ENCODE data around the gene TMEM63B. TPM values are rescaled to one million over a fixed set of nuclear protein-coding genes. Genes with fewer than 3 reads are reported as not detected.

TMEM63B gene
- total RNA-seq, 1 experiment from 2014 or later = 22.6 TPM

DNA sequence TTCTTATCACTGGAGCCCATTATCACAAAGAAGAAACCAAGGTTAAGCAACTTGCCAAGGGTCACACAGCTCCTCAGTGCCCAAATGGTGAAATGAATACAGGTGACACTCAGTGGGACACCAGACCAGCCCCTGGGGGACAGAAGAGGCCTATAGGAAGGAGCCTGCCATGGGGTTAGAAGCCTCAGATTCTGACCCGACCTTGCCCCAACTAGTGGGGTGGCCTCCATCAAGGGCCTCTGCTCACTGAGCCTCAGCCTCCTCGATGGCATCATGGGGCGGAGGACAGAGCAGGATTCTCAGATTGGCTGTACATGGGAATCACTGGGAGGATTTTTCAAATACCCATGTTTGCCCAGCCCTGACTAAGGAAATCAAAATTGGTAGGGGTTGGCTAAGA is 47.7 kb upstream of the TMEM63B start:
- no TSS peak for BruUV-seq (replicated peaks)
- TF ChIP-seq, protein P1, sequence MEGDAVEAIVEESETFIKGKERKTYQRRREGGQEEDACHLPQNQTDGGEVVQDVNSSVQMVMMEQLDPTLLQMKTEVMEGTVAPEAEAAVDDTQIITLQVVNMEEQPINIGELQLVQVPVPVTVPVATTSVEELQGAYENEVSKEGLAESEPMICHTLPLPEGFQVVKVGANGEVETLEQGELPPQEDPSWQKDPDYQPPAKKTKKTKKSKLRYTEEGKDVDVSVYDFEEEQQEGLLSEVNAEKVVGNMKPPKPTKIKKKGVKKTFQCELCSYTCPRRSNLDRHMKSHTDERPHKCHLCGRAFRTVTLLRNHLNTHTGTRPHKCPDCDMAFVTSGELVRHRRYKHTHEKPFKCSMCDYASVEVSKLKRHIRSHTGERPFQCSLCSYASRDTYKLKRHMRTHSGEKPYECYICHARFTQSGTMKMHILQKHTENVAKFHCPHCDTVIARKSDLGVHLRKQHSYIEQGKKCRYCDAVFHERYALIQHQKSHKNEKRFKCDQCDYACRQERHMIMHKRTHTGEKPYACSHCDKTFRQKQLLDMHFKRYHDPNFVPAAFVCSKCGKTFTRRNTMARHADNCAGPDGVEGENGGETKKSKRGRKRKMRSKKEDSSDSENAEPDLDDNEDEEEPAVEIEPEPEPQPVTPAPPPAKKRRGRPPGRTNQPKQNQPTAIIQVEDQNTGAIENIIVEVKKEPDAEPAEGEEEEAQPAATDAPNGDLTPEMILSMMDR (IDR thresholded peaks at IDR 0.05; ENCODE audit: unreplicated experiment) = no peak
- Mint-ChIP-seq H3K27ac (ENCODE audit: low read depth, unreplicated experiment) (no peak overlapping the region), H3K4me1 (ENCODE audit: insufficient read depth, unreplicated experiment) (peaks cover 2% of the 10 kb centered on the region), H3K9me3 (ENCODE audit: unreplicated experiment) (no peaks in the 10 kb centered on the region), H3K27me3 (ENCODE audit: insufficient read depth, unreplicated experiment) (no peaks in the 10 kb centered on the region), H3K4me3 (ENCODE audit: unreplicated experiment) (no peak overlapping the region), H3K36me3 (ENCODE audit: insufficient read depth, unreplicated experiment) (no peaks in the 10 kb centered on the region)
- ChIA-PET CTCF (interaction anchor here (0.5 to 12.0 kb wide), 19 partner anchors 9 to 561 kb away, joined by 3 to 237 read pairs (median 5); partner anchors contain the start of gene VEGFA), POLR2A (interaction anchor here (0.9 to 2.0 kb wide), 6 partner anchors 19 to 412 kb away, joined by 3 to 23 read pairs (median 4); partner anchors contain the start of gene VEGFA)
- no peak for DNase-seq (ENCODE audit: unreplicated experiment)
- intact Hi-C loops (cut with micrococcal nuclease) = loop anchor here (1.0 to 2.0 kb wide), 5 partner anchors 153 to 412 kb away; no protein-coding TSS in a partner anchor

DNA sequence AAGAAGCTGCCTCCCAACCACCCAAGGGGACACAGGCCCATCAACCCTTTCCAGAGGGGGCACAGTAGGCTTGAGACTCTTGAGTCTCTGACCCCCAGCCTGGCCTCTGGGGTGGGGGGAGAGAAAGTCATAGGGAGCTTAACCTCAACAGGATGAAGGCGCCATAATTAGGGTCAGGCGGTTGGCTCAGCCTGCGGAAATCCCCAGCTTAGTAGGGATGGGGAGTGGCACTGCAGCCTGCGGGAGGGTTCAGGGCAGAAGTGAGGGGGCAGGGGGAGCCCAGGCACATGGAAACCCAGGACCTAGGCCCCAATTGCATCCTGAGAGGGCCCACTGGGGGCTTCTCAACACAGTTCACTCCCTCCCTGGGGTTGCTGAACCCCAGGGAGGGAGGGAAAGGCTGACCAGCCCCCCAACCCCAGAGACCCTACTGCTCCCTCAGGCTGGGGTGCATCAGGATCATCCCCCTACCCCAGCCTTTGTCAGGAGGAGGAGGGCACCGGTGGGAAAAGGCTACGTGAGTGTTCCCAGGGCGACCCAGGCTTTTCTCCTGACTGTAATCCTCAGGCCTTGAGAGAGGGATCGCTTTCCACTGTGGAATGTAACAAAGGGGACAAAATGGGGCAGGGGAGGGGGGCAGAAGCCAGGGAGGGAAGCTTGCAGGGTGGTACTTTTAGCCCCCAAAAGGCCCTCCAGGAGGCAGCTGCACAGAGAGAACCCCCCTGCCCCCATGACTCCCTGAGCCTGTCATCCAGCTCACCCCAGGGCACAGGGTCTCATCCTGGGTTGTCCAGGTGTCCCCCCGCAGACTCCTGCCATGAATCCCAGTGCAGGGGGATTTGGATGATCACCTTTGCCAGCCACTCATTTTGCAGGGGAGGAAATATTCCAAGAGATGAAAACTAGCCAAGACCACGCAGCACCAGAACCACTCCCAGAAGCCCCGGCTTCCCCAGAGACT is 46.5 kb upstream of the TMEM63B start:
- H3K9me3 Mint-ChIP-seq (ENCODE audit: unreplicated experiment) = no peaks in the 10 kb centered on the region
- POLR2A ChIA-PET = no interaction called here
- no peak for DNase-seq (ENCODE audit: unreplicated experiment)
- no peak overlapping the region for H3K27ac Mint-ChIP-seq (ENCODE audit: low read depth, unreplicated experiment)
- H3K36me3 Mint-ChIP-seq (ENCODE audit: insufficient read depth, unreplicated experiment) = no peaks in the 10 kb centered on the region
- intact Hi-C loops (cut with micrococcal nuclease) = no loop called here
- H3K27me3 Mint-ChIP-seq (ENCODE audit: insufficient read depth, unreplicated experiment) = no peaks in the 10 kb centered on the region
- CTCF ChIA-PET = interaction anchor here (0.6 to 12.0 kb wide), 16 partner anchors 14 to 1602 kb away, joined by 3 to 237 read pairs (median 4); partner anchors contain the start of genes RRP36 and VEGFA
- no peak overlapping the region for H3K4me3 Mint-ChIP-seq (ENCODE audit: unreplicated experiment)
- no TSS peak for BruUV-seq (replicated peaks)
- TF ChIP-seq, protein P1 (IDR thresholded peaks at IDR 0.05; ENCODE audit: unreplicated experiment) = no peak
- no peaks in the 10 kb centered on the region for H3K4me1 Mint-ChIP-seq (ENCODE audit: insufficient read depth, unreplicated experiment)

DNA sequence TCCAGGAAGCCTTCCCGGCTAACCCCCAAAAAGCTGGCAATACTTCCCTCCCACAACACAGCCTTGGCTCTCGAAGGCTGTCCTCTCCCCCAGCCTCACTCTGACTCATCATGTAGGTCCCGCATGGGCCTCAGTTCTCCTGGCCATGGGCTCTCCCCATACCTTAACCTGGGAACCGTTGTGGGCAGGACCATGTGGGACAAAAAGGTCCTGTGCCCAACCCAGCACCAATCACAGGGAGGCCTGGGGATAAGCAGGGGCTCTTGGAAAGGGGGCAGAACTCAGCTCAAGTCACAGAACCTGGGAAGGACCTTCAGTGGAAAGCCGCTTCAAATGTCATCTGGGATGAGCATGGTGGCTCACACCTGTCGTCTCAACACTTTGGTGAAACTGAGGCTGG is 45.6 kb upstream of the TMEM63B start:
- Mint-ChIP-seq H3K36me3 (ENCODE audit: insufficient read depth, unreplicated experiment) (no peaks in the 10 kb centered on the region), H3K27me3 (ENCODE audit: insufficient read depth, unreplicated experiment) (no peaks in the 10 kb centered on the region), H3K9me3 (ENCODE audit: unreplicated experiment) (no peaks in the 10 kb centered on the region), H3K4me1 (ENCODE audit: insufficient read depth, unreplicated experiment) (no peaks in the 10 kb centered on the region), H3K4me3 (ENCODE audit: unreplicated experiment) (no peak overlapping the region), H3K27ac (ENCODE audit: low read depth, unreplicated experiment) (no peak overlapping the region)
- intact Hi-C loops (cut with micrococcal nuclease) = no loop called here
- no peak for DNase-seq (ENCODE audit: unreplicated experiment)
- TF ChIP-seq, protein P1 (IDR thresholded peaks at IDR 0.05; ENCODE audit: unreplicated experiment) = no peak
- POLR2A ChIA-PET = no interaction called here
- CTCF ChIA-PET = interaction anchor here (0.6 to 12.0 kb wide), 7 partner anchors 153 to 1060 kb away, joined by 3 to 237 read pairs (median 4); partner anchors contain the start of genes RRP36 and VEGFA
- no TSS peak for BruUV-seq (replicated peaks)

DNA sequence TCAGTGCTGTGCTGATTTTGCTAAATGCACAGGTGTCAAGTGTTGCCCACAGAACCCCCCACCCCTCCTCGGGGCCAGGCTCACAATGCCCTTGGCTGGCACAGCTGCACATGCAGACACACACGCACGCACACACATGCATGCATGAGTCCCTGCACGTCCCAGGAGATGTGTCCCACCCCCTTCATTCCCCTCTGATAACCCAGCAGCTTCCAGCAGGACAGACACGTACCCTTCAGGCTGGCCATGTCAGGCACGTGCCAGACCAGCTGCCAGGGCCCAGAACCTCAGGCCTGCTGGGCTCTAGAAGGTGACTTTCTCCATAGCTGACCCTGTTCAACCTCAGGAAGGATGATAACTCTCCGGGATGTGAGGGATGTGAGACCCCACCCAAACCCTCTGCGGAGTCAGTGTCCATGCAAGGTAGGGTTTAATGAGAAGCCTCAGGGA is 44.5 kb upstream of the TMEM63B start:
- BruUV-seq (replicated peaks) = no TSS peak
- DNase-seq (ENCODE audit: unreplicated experiment) = no peak
- Mint-ChIP-seq H3K27ac (ENCODE audit: low read depth, unreplicated experiment) (no peak overlapping the region), H3K4me3 (ENCODE audit: unreplicated experiment) (no peak overlapping the region), H3K4me1 (ENCODE audit: insufficient read depth, unreplicated experiment) (no peaks in the 10 kb centered on the region), H3K9me3 (ENCODE audit: unreplicated experiment) (no peaks in the 10 kb centered on the region), H3K27me3 (ENCODE audit: insufficient read depth, unreplicated experiment) (no peaks in the 10 kb centered on the region), H3K36me3 (ENCODE audit: insufficient read depth, unreplicated experiment) (no peaks in the 10 kb centered on the region)
- POLR2A ChIA-PET = interaction anchor here (0.6 to 1.3 kb wide), 3 partner anchors 12 to 311 kb away, joined by 3 to 6 read pairs (median 3); no protein-coding TSS in a partner anchor
- intact Hi-C loops (cut with micrococcal nuclease) = no loop called here
- CTCF ChIA-PET = interaction anchor here (0.7 to 12.0 kb wide), 6 partner anchors 8 to 415 kb away, joined by 3 to 237 read pairs (median 5); partner anchors contain the start of gene VEGFA
- TF ChIP-seq, protein P1 (IDR thresholded peaks at IDR 0.05; ENCODE audit: unreplicated experiment) = no peak

Measured in MCF 10A (cell line).